Stimulated activated CD8-positive, alpha-beta memory T cell treated with anti-CD3 and anti-CD28 coated beads, Interleukin-7, amount 100 ng/mL, for 48 hours (primary cell): Measurements from ENCODE around the gene STRIP1.
"Not testable (repeated sequence)": the region's sequence is repeated elsewhere in the genome, so short reads cannot be mapped to it uniquely, and the experiment has no call there.

ENCODE experiments used
- DNase-seq, 2 donors: peaks; one replicate each; pipeline ENCODE4 v3.0.0-alpha.2; 2020; ENCODE audit warnings: low read depth in 1 of 2; ENCODE audit errors: extremely low read depth in 1 of 2

Gene STRIP1

GRCh38 chr1:110008971-110009565 is 25.4 kb upstream of the STRIP1 start:
- no peak for DNase-seq

- DNase-seq = no peak
Measured at GRCh38 chr1:110011527-110012041, 22.8 kb upstream of the STRIP1 start.

DNA sequence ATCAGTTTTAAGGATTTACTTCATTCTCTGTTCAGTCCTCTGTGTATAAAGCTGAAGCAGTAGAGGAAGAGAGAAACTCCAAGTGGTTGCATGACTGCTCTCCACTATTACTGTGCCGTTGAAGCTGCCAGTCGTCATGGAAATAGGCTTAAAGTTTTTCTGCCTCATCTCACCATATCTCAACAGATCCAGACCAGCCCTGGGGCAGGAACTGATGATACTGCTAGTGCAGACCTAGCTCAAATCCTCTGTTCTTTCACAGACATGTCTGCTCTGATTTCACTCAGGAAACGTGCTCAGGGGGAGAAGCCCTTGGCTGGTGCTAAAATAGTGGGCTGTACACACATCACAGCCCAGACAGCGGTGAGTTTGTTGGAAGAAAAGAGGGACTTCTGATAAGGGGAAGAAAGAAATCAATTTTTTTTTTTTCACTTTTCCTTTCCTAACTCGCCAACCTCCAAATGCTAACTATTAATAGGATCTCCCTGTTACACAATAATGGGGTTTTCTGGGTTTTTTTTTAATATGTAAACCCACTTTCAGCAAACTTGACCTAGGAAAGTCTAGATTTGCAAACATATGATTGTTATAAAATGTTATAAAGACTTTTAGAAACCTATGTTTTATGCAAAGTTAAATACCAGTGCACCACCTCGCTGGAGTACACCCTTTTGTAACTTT is 22.2 kb upstream of the STRIP1 start:
- DNase-seq = no peak

GRCh38 chr1:110017792-110018191 is 16.6 kb upstream of the STRIP1 start:
- no peak for DNase-seq

- no peak for DNase-seq
Measured at GRCh38 chr1:110018396-110018795, 16.0 kb upstream of the STRIP1 start.

DNA sequence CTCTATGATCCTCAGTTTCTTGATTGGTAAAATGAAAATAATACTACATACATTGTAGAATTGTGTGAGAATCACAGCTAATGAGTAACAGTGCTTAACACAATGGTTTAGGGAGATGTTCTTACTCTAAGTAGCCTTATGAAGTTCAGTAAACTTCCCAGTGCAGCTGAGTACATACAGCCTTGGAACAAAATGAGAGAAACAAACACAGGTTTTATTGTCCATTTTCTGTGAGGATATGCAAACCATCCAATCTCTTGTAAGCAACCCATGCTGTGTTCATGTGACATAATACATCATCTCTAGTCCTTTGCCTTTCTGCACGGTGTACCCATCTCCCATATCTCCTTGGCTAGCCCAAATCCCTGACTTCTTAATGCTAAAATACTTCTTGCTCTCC is 14.7 kb upstream of the STRIP1 start:
- DNase-seq = no peak

DNA sequence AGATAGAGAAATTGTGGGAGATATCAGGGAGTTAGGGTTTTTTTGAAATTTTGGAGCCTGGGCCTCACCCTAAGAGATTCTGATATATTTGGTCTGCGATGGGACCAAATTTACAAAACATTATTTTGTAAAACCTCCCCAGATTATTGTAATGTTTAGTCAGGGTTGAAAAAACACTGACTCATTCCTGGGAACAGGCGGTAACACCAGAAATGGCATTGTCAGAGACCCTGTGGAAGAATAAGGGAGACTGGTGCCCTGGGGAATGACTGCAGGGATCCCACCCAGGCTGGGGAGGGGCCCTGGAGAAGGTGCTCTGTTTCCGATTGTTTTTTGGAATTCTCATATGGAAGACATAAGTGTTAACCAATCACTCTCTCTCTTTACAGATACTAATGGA is 13.1 kb upstream of the STRIP1 start:
- no peak for DNase-seq

GRCh38 chr1:110024613-110025012 is 9.8 kb upstream of the STRIP1 start:
- no peak for DNase-seq

GRCh38 chr1:110030687-110031086 is 3.7 kb upstream of the STRIP1 start:
- not testable (repeated sequence) for DNase-seq

GRCh38 chr1:110032327-110032726 is 2.1 kb upstream of the STRIP1 start:
- no peak for DNase-seq

DNA sequence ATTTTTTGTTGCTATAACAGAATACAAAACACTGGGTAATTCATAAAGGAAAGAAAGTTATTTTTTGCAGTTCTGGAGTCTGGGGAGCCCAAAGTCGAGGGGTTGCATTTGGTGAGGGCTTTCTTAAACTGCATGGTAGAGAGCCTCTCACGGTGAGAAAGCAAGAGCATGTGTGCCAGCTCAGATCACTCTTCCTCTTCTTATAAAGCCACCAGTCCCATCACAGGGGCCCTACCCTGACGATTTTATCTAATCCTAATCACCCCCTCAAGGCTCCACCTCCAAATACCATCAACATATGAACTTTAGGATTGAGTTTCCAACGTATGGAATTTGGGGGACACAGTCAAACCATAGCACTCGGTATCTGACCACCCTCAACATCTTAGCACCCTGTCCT is 1.0 kb upstream of the STRIP1 start:
- DNase-seq = no peak

- DNase-seq = no peak
Measured at GRCh38 chr1:110034040-110034450, 379 bp upstream of the STRIP1 start.

DNA sequence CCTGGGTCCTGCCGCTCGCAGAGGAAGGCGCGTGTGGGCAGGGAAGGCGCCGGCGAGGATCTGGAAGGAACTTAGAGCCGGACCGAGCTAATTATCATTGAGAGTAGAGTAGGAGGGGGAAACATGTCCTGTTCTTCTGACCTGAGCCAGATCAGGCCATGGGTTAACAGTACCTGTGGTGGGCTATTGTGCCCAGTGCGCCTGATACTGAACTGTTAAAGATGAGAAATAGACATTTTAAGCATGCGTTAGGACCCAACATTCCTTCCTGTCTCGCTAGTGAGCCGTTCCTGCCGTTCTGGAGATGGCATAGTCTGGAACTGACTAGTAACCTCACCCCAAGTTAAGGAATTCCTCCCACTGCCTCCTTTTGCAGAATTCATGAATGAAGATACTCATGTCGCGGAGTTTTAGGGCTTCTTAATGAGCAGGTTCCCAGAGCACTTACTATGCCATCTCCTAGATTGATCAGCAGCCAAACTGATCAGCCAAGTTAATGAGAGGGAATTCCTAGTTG is 870 bp downstream of the STRIP1 start:
- no peak for DNase-seq

DNA sequence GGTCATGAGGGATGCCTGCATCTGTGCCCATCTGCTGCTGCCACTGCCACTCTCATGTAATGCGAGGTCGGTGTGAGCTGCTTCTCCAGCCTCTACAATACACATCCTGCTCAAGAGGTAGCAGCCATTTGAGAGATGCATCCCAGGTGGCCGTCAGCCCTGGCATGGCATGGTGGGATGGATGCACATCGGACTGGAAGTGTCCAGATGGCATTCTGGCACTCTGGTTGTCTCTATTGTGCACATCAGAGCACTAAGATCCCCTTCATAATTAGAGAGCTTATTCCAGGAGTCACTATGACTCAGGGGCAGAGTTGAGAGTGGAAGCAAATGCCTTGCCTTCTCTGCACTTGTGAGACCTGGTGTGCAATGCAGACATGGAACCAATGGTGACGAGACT is 3.8 kb downstream of the STRIP1 start:
- DNase-seq = no peak

DNA sequence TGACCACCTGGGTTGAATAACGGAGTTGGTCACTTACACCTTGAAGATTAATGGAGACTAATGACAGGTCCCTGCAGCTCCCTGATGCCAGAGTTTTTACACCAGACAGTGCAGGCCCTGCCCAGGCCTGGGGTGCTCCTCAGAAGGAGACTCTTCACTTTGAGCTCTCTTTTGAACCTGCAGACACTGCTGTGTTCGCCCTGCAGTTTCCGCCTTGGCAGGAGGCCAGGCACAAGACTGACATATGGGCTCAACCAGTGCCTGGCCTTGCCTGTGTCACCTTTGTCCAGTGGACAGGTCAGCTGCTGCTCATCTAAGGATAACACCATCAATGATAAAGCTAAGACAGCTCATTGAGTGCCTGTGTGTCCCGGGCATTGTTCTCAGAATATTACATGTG is 5.2 kb downstream of the STRIP1 start:
- no peak for DNase-seq

DNA sequence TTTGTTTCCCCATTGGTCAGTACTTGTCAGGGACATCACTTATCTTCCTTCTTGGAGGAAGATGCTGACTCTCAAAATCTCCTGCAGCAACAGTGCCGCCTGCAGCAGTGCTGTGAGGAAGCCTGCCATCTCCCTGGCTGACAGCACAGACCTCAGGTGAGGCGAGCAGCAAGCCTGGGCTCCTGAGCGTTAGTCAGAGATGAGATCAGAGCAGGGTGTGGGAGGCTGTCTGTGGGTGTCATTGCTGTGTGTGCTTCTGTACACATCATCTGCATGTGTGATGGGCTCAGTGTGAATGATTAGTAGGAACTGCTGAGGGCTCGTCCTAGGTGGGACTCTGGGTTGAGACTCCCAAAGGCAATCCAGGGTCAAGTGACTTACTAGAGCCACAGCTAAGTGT is 6.1 kb downstream of the STRIP1 start:
- DNase-seq = peak in 1 of 2 donors; percentile 51

- no peak for DNase-seq
Measured at GRCh38 chr1:110043016-110043415, 8.6 kb downstream of the STRIP1 start.

GRCh38 chr1:110047463-110047862 is 13.0 kb downstream of the STRIP1 start:
- no peak for DNase-seq

DNA sequence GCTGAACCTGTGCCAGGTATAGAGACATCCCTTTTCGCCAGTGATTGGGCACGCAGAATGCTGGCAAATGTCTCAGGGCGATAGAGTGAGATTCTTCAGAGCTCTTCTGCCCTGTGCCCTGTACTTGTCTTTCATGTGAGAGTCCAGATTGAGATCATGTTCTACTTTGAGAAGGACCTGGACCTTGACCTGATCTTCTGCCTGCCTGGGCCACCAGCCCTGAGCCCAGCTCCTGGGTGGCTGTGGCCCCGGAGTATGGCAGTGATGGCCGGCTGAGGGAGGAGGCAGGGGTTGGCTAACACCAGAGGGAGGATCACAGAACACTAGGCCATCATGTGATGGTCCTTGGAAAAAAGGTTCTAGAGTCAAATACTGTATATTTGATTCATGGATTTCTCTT is 13.8 kb downstream of the STRIP1 start:
- DNase-seq = no peak

- no peak for DNase-seq
Measured at GRCh38 chr1:110048923-110049601, 14.6 kb downstream of the STRIP1 start.

GRCh38 chr1:110049801-110050601 is 15.6 kb downstream of the STRIP1 start:
- DNase-seq = no peak
